Endodermal cell (in vitro differentiated cells): ENCODE results near the gene RETREG1. TPM values are rescaled to one million over a fixed set of nuclear protein-coding genes. Genes with fewer than 3 reads are reported as not detected.
"Not testable (repeated sequence)": the region's sequence is repeated elsewhere in the genome, so short reads cannot be mapped to it uniquely, and the experiment has no call there.

ENCODE experiments used
- DNase-seq: peaks from one replicate; pipeline ENCODE4 v3.0.0-alpha.2; 2017
- H3K27ac ChIP-seq: 2 replicates; pipeline ENCODE4 v1.5.1; 2013; ENCODE audit warnings: mild to moderate bottlenecking, low read depth, low read length, moderate library complexity
- H3K27me3 ChIP-seq: 2 replicates; pipeline ENCODE4 v1.6.1; 2013; ENCODE audit warnings: mild to moderate bottlenecking, low read length, moderate library complexity; ENCODE audit not compliant: insufficient read depth, control insufficient read depth, poor library complexity, severe bottlenecking
- H3K36me3 ChIP-seq: 2 replicates; pipeline ENCODE4 v1.7.0; 2013; ENCODE audit warnings: mild to moderate bottlenecking, low read length, moderate library complexity; ENCODE audit not compliant: control insufficient read depth, insufficient read depth
- H3K4me1 ChIP-seq: one replicate; pipeline ENCODE4 v1.7.0; 2013; ENCODE audit warnings: low read length; ENCODE audit not compliant: control insufficient read depth, insufficient read depth
- H3K4me3 ChIP-seq: 2 replicates; pipeline ENCODE4 v1.5.1; 2013; ENCODE audit warnings: mild to moderate bottlenecking, low read length, moderate library complexity
- H3K9ac ChIP-seq: 2 replicates; pipeline ENCODE4 v1.6.1; 2013; ENCODE audit warnings: mild to moderate bottlenecking, low read length, moderate library complexity; ENCODE audit not compliant: poor library complexity, severe bottlenecking; ENCODE audit errors: extremely low read depth
- H3K9me3 ChIP-seq: 2 replicates; pipeline ENCODE4 v1.6.1; 2013; ENCODE audit warnings: mild to moderate bottlenecking, low read length, moderate library complexity; ENCODE audit not compliant: control insufficient read depth
- H3K27ac Mint-ChIP-seq: 2 replicates; pipeline ENCODE4 v1.8.0; 2020; ENCODE audit warnings: mixed read lengths
- H3K27me3 Mint-ChIP-seq: 2 replicates; pipeline ENCODE4 v1.8.0; 2021; ENCODE audit warnings: mild to moderate bottlenecking, mixed read lengths; ENCODE audit not compliant: insufficient read depth
- H3K36me3 Mint-ChIP-seq: 2 replicates; pipeline ENCODE4 v1.8.0; 2020; ENCODE audit warnings: low read depth, mixed read lengths
- H3K4me1 Mint-ChIP-seq: 2 replicates; pipeline ENCODE4 v1.8.0; 2020; ENCODE audit warnings: mixed read lengths
- H3K4me3 Mint-ChIP-seq: 2 replicates; pipeline ENCODE4 v1.8.0; 2020; ENCODE audit warnings: mild to moderate bottlenecking, moderate library complexity, mixed read lengths
- H3K9me3 Mint-ChIP-seq: 2 replicates; pipeline ENCODE4 v1.8.0; 2020; ENCODE audit warnings: mild to moderate bottlenecking, mixed read lengths
- whole genome bisulfite sequencing, 2 experiments: methylation state at CpG; one replicate each; pipeline versions ENCODE4 v1.1.5 to v1.1.7; 2013; ENCODE audit warnings: missing lambda C conversion rate in 2 of 2, mixed read lengths in 1 of 2; ENCODE audit not compliant: insufficient coverage in 1 of 2, insufficient read length in 1 of 2; 5-methylcytosine and 5-hydroxymethylcytosine counted together
- total RNA-seq, 2 donors: library from RNA; stranded (reverse); fragmentation: NEBNext Ultra II Directional in 1 of 2; extraction: Animal tissue kit (Norgen Biotek cat#: 25700) in 1 of 2; gene quantifications; 2 replicates in 1 of 2; 3 replicates in 1 of 2; pipeline ENCODE4 v1.2.1, GENCODE V29; 2021
- TF ChIP-seq, protein P1 (sequence below): fragments of 200-600 bp; sonication (generic); conservative IDR thresholded peaks from 2 replicates; pipeline ENCODE4 v1.5.0; 2021; ENCODE audit warnings: antibody characterized with exemption, mild to moderate bottlenecking

RETREG1 gene
- total RNA-seq, 2 donors from 2014 or later: 4.1 to 4.3 TPM

GRCh38 chr5:16615741-16616535 is 859 bp downstream of the RETREG1 start:
- peak overlapping the region; percentile 32 for H3K9ac ChIP-seq
- WGBS, 2 experiments: 21 to 27% methylated on average over 28 to 31 of the region's 31 CpGs
- Mint-ChIP-seq H3K4me3 (no peak overlapping the region), H3K36me3 (no peaks in the 10 kb centered on the region), H3K9me3 (no peaks in the 10 kb centered on the region), H3K27ac (no peak overlapping the region), H3K4me1 (peaks cover 14% of the 10 kb centered on the region), H3K27me3 (peaks cover 25% of the 10 kb centered on the region)
- no peaks in the 10 kb centered on the region for H3K4me1 ChIP-seq
- no peaks in the 10 kb centered on the region for H3K9me3 ChIP-seq
- peaks cover 49% of the 10 kb centered on the region for H3K27me3 ChIP-seq
- TF ChIP-seq, protein P1, sequence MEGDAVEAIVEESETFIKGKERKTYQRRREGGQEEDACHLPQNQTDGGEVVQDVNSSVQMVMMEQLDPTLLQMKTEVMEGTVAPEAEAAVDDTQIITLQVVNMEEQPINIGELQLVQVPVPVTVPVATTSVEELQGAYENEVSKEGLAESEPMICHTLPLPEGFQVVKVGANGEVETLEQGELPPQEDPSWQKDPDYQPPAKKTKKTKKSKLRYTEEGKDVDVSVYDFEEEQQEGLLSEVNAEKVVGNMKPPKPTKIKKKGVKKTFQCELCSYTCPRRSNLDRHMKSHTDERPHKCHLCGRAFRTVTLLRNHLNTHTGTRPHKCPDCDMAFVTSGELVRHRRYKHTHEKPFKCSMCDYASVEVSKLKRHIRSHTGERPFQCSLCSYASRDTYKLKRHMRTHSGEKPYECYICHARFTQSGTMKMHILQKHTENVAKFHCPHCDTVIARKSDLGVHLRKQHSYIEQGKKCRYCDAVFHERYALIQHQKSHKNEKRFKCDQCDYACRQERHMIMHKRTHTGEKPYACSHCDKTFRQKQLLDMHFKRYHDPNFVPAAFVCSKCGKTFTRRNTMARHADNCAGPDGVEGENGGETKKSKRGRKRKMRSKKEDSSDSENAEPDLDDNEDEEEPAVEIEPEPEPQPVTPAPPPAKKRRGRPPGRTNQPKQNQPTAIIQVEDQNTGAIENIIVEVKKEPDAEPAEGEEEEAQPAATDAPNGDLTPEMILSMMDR: no peak
- no peaks in the 10 kb centered on the region for H3K36me3 ChIP-seq
- H3K4me3 ChIP-seq: peak overlapping the region; percentile 83
- H3K27ac ChIP-seq: no peak overlapping the region
- DNase-seq: peak; percentile 60

DNA sequence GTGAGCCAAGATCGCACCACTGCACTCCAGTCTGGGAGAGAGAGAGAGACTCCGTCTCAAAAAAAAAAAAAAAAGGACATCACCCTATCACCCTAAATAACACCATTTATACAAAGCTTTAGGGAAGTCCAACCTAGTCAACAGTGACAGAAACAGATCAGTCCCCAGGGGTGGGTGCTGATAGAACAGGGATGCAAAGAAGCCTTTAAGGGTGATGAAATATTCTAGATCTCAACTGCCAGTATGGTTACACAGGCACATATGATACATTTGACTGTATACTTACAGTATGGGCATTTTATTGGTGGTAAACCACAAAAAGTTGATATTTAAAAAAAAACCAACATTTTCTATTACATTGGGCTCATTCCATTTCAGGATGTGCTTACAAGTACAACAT is 4.8 kb downstream of the RETREG1 start:
- peaks cover 25% of the 10 kb centered on the region for H3K27me3 Mint-ChIP-seq
- H3K36me3 Mint-ChIP-seq: no peaks in the 10 kb centered on the region
- H3K27ac Mint-ChIP-seq: no peak overlapping the region
- WGBS, 2 experiments: 89% methylated on average over 1 of the region's 2 CpGs; no CpG with 5 or more reads in 1 of the 2 experiments
- TF ChIP-seq, protein P1: no peak
- no peaks in the 10 kb centered on the region for H3K9me3 ChIP-seq
- no peak overlapping the region for H3K9ac ChIP-seq
- H3K4me1 ChIP-seq: no peaks in the 10 kb centered on the region
- peaks cover 10% of the 10 kb centered on the region for H3K4me1 Mint-ChIP-seq
- no peaks in the 10 kb centered on the region for H3K9me3 Mint-ChIP-seq
- no peak overlapping the region for H3K27ac ChIP-seq
- H3K4me3 ChIP-seq: no peak overlapping the region
- H3K4me3 Mint-ChIP-seq: no peak overlapping the region
- no peak for DNase-seq
- H3K27me3 ChIP-seq: peaks cover 28% of the 10 kb centered on the region
- H3K36me3 ChIP-seq: no peaks in the 10 kb centered on the region

DNA sequence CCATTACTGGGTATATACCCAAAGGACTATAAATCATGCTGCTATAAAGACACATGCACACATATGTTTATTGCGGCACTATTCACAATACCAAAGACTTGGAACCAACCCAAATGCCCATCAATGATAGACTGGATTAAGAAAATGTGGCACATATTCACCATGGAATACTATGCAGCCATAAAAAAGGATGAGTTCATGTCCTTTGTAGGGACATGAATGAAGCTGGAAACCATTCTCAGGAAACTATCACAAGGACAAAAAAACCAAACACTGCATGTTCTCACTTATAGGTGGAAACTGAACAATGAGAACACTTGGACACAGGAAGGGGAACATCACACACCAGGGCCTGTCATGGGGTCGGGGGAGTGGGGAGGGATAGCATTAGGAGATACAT is 5.9 kb downstream of the RETREG1 start:
- not testable (repeated sequence) for H3K4me3 Mint-ChIP-seq, H3K27ac ChIP-seq, H3K9ac ChIP-seq, H3K9me3 ChIP-seq, H3K9me3 Mint-ChIP-seq, H3K4me1 Mint-ChIP-seq, H3K4me3 ChIP-seq, DNase-seq, H3K4me1 ChIP-seq, H3K36me3 Mint-ChIP-seq, H3K27ac Mint-ChIP-seq, H3K36me3 ChIP-seq
- H3K27me3 Mint-ChIP-seq: peaks cover 24% of the 10 kb centered on the region
- H3K27me3 ChIP-seq: peaks cover 21% of the 10 kb centered on the region
- 88% methylated on average over 1 of the region's 2 CpGs; no CpG with 5 or more reads in 1 of the 2 experiments for WGBS, 2 experiments
